ENCODE measurements around the gene ETFDH. TPM values are rescaled to one million over a fixed set of nuclear protein-coding genes. Genes with fewer than 3 reads are reported as not detected.

The ETFDH gene
- total and polyA plus RNA-seq, 9 donors = 13.6 to 35.9 (median 19.5) TPM

DNA sequence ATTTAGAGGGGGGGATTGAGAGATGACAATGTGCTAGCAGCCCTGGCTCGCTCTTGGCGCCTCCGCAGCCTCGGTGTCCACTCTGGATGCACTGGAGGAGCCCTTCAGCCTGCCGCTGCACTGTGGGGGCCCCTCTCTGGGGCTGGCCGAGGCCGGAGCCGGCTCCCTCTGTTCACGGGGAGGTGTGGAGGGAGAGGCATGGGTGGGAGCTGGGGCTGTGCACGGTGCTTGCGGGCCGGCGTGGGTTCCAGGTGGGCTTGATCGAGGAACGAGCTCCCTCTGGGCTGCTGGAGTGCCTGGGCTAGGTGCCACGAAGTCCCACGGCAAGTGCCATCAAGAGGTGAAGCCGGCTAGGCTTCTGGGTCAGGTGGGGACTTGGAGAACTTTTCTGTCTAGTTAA is 7.3 kb upstream of the ETFDH start:
- Histone ChIP-seq H3K27ac (no peak overlapping the region), H3K4me3 (no peak overlapping the region), H3K9me3 (no peaks in the 10 kb centered on the region), H3K36me3 (no peaks in the 10 kb centered on the region), H3K27me3 (no peaks in the 10 kb centered on the region), H3K4me1 (ENCODE audit: insufficient read depth) (no peaks in the 10 kb centered on the region)
- DNase-seq = no peak
- 95 to 99% (median 98%) methylated on average over 18 of the region's 18 CpGs for WGBS, 3 donors
- intact Hi-C loops (cut with DNase I) = no loop called here
- TF ChIP-seq, protein P1, sequence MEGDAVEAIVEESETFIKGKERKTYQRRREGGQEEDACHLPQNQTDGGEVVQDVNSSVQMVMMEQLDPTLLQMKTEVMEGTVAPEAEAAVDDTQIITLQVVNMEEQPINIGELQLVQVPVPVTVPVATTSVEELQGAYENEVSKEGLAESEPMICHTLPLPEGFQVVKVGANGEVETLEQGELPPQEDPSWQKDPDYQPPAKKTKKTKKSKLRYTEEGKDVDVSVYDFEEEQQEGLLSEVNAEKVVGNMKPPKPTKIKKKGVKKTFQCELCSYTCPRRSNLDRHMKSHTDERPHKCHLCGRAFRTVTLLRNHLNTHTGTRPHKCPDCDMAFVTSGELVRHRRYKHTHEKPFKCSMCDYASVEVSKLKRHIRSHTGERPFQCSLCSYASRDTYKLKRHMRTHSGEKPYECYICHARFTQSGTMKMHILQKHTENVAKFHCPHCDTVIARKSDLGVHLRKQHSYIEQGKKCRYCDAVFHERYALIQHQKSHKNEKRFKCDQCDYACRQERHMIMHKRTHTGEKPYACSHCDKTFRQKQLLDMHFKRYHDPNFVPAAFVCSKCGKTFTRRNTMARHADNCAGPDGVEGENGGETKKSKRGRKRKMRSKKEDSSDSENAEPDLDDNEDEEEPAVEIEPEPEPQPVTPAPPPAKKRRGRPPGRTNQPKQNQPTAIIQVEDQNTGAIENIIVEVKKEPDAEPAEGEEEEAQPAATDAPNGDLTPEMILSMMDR (IDR thresholded peaks at IDR 0.05) = no peak
- TF ChIP-seq EP300 (IDR thresholded peaks at IDR 0.05) (no peak), POLR2A (IDR thresholded peaks at IDR 0.05) (no peak)

DNA sequence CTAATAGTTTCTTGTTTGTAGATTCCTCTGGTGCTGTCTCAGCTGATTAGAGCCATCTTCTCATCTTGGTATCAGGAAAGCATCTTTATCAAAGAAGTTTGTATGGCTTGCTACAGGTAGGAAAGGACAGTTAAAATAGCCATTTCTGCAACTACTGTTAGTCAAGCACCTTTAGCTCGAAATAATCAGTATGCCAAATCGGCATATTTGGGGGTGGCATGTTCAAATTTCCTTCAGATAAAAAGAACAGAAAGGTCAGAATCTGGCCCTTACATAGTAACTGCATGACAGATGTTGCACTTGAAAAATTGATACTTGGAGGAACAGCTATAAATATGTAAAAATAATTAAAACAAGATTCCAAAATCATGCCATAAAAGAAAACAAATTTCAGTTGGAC is 5.2 kb upstream of the ETFDH start:
- WGBS, 3 donors = 88 to 94% (median 92%) methylated on average over 2 of the region's 2 CpGs
- Histone ChIP-seq H3K27ac (no peak overlapping the region), H3K9me3 (no peaks in the 10 kb centered on the region), H3K4me1 (ENCODE audit: insufficient read depth) (no peaks in the 10 kb centered on the region), H3K36me3 (no peaks in the 10 kb centered on the region), H3K27me3 (no peaks in the 10 kb centered on the region), H3K4me3 (no peak overlapping the region)
- TF ChIP-seq POLR2A (IDR thresholded peaks at IDR 0.05) (no peak), EP300 (IDR thresholded peaks at IDR 0.05) (no peak)
- TF ChIP-seq, protein P1 (IDR thresholded peaks at IDR 0.05) = no peak
- DNase-seq = no peak
- intact Hi-C loops (cut with DNase I) = no loop called here

DNA sequence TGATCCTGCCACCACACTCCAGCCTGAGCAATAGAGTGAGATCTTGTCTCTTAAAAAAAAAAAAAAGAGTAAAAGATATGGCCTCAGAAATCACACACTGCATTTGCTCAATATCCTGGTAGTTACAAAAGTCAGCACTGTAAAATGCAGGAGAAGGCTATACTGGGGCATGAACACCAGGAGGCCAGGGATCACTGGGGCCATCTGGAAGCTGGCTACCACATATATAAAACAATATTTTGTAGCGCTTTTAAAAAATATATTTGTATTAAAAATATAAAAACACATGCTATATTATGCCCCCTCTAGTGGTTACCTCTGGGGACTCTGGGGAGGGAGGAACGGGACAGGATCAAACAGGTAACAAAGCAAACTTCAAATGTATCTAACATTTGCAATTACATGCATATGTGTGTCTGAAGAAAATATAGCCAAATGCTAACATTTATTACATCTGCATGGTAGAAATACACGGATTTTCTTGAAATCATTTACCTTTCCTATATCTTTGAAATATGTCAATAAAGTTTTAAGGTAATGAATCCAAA is 4.4 kb upstream of the ETFDH start:
- TF ChIP-seq POLR2A (IDR thresholded peaks at IDR 0.05) = no peak
- no peak for TF ChIP-seq EP300 (IDR thresholded peaks at IDR 0.05)
- TF ChIP-seq, protein P1 (IDR thresholded peaks at IDR 0.05) = no peak
- Histone ChIP-seq H3K27me3 (no peaks in the 10 kb centered on the region), H3K4me1 (ENCODE audit: insufficient read depth) (no peaks in the 10 kb centered on the region), H3K27ac (no peak overlapping the region), H3K4me3 (no peak overlapping the region), H3K36me3 (no peaks in the 10 kb centered on the region), H3K9me3 (no peaks in the 10 kb centered on the region)
- WGBS, 3 donors = 78 to 86% (median 83%) methylated on average over 3 of the region's 3 CpGs
- intact Hi-C loops (cut with DNase I) = no loop called here
- no peak for DNase-seq

DNA sequence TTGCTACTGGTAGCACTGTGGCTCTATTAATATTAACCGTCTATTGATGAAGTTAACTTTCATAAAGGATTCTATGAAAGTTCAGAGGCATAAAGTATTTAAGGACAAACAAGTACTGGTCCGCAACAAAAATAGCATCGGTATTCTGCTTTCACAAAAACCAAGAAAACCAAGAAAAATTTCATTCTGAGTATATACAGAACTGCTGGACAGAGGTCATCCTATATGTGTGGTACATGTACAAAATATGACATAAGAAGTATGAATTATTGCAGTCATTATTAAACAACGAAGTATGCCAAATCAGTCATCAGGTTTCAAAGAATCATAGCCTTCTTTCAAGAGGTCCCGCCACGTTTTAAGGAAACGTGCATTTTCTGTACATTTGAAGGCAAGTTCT is 2.8 kb upstream of the ETFDH start:
- Histone ChIP-seq H3K36me3 (no peaks in the 10 kb centered on the region), H3K27me3 (no peaks in the 10 kb centered on the region), H3K9me3 (no peaks in the 10 kb centered on the region), H3K4me3 (no peak overlapping the region), H3K27ac (no peak overlapping the region), H3K4me1 (ENCODE audit: insufficient read depth) (peaks cover 4% of the 10 kb centered on the region)
- no peak for TF ChIP-seq EP300 (IDR thresholded peaks at IDR 0.05)
- TF ChIP-seq POLR2A (IDR thresholded peaks at IDR 0.05) = no peak
- TF ChIP-seq, protein P1 (IDR thresholded peaks at IDR 0.05) = no peak
- no peak for DNase-seq
- WGBS, 3 donors = 85 to 88% (median 88%) methylated on average over 7 of the region's 7 CpGs
- intact Hi-C loops (cut with DNase I) = no loop called here
